Occipital lobe (tissue), 2 donors: Measurements from ENCODE around the gene UCP3. TPM values are rescaled to one million over a fixed set of nuclear protein-coding genes. Genes with fewer than 3 reads are reported as not detected.
A peak's percentile ranks its signal among the peaks of the same experiment; 100 is the strongest.

Experiments used
- DNase-seq: peaks from one replicate; lab custom pipeline; 2025; lab: John Stamatoyannopoulos, UW
- total RNA-seq: library from RNA; depleted of rRNA; stranded (reverse); fragments of >200 nt; gene quantifications from one replicate; pipeline ENCODE4 v1.2.3, GENCODE V29; 2014

UCP3 gene, protein sequence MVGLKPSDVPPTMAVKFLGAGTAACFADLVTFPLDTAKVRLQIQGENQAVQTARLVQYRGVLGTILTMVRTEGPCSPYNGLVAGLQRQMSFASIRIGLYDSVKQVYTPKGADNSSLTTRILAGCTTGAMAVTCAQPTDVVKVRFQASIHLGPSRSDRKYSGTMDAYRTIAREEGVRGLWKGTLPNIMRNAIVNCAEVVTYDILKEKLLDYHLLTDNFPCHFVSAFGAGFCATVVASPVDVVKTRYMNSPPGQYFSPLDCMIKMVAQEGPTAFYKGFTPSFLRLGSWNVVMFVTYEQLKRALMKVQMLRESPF
- total RNA-seq: 0.62 TPM

DNA sequence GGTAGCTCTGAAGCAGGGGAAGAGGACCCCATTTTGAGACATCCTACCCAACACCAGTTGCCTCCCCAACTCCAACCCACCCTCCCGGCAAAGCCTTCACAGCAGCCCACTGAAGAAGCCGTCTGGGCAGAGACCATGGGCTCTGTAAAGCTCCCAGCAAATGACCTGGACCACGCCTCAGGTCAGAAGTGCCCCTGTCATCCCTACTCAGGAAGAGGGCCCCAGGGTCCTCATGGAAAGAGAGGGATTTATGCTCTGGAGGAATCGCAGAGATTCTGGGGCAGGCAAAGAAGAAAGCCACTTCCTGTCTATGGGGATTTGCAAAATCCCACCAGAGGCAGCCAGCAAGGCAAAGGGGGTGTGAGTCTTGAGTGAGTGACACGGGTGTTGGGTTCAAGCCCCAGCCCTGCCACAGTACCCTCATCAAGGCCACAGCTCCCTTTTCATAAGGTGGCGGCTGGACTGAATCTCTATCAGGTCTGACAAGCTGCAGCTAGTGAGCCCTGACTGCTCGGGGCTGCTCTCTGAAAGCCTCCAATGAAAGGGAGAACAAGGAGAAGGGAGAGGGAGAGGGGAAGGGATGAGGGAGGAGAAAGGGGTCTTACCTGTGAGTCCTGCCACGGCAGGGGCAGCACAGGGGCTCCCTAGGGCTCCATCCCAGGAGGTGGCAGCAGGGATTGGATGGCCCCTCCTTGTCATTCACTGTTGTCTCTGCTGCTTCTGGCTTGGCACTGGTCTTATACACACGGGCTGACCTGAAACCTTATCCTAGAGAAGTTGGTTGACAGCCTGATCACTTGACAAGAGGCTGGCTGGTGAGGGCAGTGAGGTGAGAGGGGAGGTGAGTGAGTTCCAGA lies at the start of gene UCP3:
UCP3 (minus strand) TSS at position 713 of the 857 bp plus-strand sequence. CDS start 2,043 bp downstream, outside the sequence.
- no peak for DNase-seq

DNA sequence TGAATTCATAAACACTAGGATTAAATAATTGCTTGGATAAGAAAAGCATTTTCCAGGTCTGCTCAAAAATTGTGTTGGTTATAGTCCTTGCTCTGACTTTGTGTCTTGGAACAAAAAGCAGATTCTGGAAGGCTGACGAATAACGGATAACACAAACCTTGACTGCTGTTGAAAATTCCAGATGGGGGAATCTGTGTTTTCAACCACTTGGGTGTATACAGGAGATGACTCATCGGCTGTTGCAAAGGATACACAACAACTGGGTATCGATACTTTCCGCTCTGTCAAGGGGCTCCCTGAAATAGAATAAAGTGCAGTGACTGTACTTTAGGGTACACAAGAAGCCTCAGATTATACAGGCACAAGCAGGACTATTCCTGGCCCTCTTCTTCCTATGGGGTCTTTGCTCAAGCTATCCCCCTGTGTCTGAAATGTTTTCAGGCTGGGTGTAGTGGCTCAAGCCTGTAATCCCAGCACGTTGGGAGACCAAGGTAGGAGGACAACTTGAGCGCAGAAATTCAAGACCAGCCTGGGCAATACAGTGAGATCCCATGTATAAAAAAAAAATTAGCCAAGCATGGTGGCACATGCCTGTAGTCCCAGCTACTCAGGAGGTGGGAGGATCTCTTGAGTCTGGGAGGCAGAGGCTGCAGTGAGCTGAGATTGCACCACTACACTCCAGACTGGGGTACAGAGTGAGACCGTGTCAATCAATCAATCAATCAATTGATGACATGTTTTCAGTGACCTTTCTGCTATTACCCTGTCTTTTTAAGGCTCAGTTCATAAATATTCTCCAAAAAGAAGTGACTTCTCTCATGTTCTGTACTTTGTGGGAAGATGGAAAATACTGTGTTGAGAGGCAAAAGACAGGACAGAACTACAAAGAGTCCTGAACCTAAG lies 48.6 kb upstream of the UCP3 start:
- DNase-seq: no peak

DNA sequence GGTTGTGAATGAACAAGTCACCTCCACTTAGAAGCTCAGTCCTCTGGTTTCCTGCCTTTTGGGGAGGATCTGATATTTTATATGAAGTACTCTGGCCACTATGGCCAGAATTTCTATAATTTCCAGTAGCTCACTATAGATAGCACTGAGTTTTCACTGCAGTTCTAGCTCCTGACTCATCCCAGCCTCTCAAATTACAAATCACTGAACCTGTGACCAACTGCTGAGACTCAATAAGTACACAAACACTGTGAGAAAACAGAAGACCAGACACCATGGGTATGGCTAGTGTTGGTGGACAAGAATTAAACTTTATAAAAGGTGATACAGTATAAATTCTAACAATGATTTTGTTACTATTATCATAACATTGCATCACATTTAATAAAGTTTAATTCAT lies 47.1 kb upstream of the UCP3 start:
- no peak for DNase-seq

DNA sequence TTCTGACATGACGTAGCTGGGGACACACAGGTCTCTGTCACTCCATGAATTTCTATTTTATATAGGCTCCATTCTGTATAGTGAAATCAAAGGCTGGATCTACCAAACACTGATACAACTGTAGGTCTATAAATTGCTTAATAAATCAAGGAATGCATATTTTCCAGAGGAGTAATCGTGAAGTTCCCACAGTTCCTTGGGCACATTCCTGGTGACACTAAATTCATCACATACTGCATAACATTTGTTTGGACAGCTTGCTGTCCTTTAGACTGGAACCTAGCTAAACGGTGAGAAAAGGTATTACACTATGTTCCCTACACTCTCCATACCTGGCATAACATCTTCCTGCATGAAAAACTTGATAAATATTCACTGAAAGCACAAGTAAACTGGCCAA lies 41.6 kb upstream of the UCP3 start:
- no peak for DNase-seq

DNA sequence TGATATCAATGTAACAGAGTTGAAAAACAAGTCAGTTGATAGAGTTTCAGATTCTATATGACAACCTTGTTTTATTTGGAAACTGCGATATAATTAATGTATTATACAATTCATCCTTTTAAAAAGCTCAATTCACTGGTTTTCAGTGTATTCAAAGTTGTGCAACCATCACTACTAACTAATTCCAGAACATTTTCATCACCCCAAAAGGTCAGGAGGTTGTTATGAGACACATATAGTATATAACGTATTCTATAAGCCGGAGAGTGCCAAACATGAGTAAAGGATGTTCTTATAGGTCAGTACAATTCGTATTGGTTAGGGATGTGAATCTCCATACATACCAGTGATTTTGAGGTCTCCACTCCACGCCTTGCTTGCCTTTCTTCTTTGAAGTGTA lies 40.1 kb upstream of the UCP3 start:
- no peak for DNase-seq

DNA sequence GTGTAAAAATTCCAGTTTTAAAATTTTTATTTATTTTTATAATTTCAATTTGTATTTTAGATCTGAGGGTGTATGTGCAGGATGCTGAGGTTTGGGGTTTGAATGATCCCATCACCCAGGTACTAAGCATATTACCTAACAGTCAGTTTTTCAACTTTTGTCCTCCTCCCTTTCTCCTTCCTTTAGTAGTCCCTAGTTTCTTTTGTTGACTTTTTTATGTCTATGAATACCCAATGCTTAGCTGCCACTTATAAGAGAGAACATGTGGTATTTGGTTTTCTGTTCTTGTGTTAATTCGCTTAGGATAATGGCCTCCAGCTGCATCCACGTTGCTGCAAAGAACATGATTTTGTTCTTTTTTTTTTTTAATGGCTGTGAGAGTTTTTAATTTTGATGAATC lies 35.7 kb upstream of the UCP3 start:
- DNase-seq: no peak

DNA sequence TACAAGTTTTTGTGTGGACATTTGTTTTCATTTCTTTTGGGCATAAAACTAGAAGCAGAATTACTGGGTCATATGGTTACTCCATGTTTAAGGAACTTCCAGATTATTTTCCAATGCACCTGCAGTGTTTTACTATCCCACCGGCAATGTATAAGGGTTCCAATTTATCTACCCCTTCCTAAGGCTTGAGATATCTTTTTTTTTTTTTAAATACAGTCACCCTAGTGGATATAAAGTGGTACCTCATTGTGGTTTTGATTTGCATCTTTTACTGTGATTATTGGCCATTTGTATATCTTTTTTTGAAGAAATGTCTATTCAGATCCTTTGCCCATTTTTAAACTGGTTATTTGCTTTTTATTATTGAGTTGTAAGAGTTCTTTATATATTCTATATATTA lies 34.6 kb upstream of the UCP3 start:
- DNase-seq: no peak

DNA sequence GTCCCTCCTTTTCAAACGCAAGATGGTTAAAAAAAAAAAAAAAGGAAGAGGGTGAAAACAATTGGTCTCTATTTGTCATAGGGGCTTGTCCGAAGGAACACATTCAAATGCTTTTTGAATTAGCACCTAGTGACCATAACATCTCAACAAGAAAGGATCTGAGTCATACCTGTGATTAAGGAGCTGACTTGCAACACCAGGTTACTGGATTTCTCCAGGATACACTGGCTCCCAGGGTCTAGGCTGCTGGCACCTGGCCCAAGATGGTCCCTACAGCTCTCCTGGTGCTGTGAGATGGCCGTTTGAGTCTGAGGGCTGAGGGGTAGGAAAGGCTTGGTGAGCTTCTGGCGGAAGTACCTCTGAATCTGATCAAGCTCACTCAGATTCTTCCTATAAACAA lies 28.4 kb upstream of the UCP3 start:
- no peak for DNase-seq

DNA sequence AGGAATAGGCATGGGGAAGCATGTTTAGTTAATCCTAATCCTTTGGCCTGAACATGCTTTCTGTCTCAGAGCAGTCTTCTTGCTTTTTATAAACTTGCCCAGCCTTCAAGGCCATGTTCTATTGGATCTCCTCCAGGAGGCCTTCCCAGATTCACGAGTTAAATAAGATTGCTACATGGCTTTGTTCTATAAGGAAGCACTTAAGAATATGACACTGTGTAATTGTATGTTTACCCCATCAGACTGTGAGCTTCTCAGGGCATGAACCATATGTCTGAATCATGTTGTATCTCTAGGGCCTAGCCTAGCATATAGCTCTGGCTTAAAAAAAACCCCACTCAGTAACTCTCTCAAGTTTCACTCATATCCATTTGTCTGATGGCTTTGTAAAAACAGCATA lies 26.4 kb upstream of the UCP3 start:
- no peak for DNase-seq

DNA sequence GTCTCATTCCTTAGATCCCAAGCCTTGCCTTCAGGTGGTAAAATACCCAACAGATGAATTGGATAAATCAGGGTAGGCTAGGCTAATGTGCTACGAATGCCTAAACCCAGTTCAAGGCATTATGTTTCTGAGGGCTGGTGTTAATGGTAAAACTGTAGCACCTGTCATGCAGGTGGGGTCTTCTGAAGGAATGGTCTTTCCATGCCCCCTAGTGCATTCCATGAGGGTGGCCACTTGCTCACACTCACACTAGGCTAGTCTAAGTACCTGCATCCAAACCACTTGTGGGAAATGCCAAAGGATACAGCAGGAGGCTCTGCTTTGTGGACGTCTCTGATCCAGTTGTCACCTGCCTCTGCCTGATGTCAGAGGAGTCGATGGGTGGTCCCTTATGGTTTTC lies 24.2 kb upstream of the UCP3 start:
- DNase-seq: no peak

DNA sequence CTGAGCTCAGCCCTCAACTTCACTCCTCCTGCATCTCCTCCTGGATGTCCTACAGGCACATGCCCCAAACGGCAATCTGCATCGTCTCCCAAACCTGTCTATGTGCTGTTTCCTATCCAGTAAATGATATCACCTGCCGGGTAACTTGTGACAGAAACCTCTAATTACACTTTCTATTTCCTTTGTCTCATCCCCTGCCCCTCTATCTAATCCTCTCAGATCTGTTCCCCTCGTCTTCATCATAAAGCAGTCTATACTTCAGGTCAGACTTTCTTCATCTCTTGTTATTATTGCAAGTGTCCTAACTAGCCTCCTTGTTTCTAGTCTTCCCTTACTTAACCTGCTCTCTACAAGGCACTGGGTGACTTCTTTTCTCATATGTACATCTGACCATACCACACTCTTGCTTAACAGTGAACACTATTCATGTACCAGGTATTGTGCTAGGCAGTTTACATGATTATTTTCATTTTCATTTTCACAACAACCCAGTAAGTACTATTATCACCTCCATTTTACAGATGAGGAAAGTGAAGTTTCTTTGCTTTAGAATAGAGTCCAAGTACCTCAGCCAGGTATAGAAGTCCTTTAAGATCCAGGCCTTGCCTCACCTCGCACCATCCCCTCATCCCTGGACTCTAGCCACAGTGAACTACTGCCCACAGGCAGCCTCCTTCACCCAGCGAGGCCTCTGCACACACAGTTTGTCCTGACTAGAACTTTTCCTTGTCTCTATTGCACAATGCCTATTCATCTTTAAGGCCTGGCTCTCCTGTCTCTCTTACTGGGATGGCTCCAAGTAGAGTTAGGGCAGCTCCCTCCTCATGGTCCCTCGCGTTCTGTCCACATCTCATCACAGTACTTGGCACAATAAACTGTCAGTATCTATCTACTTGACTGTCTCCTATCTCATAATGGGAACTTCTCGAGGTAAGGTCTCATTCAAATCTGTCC lies 22.1 kb upstream of the UCP3 start:
- no peak for DNase-seq

DNA sequence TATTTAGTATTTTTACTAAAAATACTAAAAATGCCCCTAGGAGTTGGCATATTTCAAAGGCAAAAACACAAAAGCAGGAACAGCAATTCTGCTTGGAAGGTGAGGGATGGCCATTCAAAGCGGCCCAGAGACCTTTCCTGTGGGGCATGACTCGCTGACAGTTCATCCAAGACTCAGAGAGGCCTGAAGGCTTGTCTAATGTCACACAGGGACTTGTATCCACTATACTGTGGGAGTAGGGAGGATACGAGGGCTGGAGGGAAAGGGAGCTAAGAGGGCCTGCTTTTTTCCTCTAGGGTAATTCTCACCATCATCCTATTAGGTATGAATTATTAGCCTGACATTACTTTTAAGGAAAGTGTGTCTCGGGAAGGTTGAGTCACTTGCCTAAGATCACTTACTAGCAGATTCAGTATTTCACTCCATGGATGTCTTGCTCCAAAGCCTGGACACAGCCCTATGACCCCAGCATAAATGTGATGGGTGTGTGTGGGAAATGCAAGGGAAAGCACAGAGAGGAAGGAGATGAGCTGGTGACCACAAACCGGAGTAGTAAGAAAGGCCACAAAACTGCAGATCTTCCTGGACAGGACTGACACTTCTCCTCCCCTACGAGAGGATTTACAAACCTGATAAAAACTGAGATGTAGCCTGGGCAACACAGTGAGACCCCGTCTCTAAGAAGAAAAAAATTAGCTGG lies 16.7 kb upstream of the UCP3 start:
- no peak for DNase-seq

DNA sequence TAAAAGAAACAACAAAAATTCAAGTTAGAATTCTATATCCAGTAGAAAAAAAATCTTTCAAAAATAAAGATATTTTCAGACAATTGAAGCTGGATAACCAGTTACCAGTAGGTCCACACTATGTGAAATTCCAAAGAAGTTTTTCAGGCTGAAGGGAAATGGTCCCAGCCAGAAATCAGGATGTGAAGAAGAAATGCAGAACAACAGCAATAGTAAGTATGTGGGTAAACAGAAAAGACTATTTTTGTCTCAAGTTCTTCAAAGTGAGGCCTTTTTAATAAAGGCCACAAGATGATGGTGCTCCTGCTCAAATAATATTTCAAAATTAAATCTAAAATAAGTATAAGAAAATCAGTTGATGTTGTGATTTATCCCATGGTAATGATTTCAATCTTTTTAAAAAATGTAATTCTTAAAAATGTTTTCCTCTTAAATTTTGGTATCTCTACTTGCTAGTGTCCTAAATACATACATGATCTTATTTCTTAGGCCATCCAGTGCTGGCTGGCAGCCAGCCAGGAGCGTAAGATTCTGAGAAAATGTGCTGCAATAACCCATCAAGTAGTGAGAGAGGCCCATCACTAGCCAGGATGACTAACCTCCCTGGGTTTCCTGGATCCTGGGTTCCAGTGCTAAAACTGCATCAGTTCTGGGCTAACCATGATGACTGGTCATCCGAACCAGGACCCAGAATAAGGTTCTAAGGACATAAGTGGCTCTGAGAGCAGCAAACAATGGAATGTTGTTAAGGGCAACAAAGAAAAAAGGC lies 15.6 kb upstream of the UCP3 start:
- no peak for DNase-seq

DNA sequence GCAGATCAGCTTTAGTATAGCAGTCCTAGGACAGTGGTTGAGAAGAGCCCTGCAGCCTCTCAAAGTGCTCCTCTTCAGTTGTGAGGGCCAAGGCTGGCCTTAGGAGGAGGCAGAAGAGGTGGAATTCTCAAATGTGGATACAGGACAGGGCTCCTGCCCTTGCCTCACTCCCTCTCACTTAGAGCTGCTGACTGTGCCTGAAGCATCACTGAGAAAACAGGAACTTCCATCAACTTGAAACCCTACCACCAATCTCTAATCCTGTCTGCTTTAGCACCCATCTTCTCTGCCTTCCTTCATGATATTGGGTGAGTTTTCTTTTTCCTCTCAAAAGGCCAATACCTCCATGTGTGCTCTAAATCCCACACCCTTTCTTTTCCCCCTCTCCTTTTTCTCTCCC lies 14.4 kb upstream of the UCP3 start:
- no peak for DNase-seq

DNA sequence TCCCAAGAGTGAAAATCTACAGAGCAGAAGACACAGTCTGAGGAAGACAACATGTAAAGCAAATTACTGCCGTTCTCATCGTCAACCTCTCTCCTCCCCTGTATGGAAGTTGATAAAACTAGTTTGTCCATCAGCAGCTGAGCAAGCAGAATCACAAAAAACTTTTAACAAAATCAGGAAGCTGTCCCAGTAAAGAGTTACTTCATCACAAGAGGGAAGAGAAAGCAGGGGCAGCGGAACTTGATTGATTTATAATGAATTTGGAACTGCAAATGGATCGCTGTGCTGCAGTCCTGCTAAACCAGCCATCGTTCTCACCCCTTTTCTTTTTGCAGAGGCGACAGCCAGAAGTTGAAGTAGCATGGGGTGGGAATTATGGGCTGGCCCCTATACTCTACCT lies 13.7 kb upstream of the UCP3 start:
- DNase-seq: no peak

DNA sequence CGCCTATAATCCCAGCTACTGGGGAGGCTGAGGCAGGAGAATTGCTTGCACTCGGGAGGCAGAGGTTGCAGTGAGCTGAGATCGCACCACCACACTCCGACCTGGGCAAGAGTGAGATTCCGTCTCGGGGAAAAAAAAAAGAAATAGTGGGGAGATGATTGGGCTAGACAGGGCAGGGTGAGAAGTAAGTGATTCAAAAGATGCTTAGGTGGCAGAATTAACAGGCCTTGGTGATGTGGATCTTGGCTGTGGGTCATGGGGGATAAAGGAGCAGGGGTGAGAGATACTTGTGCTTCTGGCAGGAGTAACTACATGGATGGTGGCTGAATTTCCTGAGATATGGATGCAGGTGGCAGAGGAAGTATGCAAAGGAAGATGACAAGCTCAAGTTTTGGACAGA lies 13.1 kb upstream of the UCP3 start:
- no peak for DNase-seq

DNA sequence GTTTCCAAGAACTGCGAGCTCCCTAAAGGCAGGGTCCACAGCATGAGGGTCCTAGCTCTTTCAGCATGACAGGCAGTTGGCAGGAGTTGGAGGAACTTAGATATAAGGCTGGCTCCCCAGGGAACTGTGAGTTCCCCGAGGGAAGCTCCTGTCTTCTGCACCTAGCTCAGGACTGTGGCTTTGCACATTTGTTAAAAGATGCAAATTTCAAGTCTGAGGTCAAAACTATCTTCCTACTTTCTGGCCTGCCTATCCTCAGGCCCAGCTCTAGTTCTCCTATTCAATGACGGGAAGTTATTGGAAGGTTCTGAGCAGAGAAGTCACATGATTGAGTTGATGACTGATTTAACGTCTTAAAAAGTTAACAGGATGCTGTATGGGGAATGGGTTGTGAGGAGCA lies 11.7 kb upstream of the UCP3 start:
- no peak for DNase-seq

DNA sequence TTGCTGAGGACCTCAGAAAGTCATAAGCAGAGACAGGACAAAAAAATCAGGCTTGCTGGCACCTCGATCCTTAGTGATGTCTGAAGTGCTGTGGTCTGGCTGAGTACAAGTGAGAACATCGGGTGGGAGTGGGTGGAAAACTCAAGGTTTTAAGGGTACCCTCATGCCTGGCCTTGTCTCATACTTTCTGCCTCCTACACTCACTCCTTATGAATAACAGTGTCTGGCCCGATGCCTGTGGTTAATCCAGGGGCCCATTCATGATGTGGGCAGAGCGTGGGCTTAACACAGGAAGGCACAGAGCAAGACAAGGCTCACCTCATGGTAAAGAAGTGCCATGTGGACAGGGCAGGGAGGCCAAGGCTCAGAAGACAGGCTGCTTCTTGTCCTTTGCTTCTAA lies 11.0 kb upstream of the UCP3 start:
- peak; percentile 20 for DNase-seq

DNA sequence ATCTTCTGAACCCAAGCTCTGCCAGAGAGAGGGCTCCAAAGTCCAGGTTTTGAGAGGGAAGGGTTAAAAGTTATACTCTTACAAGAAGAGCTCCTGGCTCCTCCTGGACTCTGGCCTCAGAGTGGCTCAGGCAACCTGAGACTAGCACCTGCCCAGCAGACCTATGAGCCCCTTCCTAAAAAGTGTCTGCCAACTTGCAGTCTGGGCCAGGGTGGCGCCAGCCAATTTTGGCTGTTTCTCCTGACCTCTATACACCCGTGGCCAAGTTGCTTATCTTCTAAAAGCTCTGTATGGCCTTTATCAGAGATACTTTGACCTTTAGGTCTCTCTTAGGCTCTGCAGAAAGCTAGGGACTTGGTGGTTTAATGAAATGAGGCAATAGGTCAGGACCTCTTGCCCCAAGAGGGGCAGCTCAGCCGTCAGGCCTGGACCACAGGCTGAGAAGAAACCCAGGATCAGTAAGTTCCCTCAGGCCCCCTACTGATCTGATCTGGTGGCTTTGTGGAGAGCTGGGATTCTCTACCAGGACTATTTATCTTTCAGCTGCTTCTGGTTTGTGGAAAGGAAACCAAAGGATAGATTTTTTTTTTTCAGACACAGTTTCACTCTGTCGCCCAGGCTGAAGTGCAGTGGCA lies 10.3 kb upstream of the UCP3 start:
- no peak for DNase-seq
